GM12891 (cell line): ENCODE data around the gene ANKRD33B.

ENCODE experiments used
- POLR2A ChIP-seq: IDR thresholded peaks from 2 replicates; pipeline ENCODE4 v1.6.1; 2011; ENCODE audit warnings: low read depth, low read length, control low read depth
- POLR2AphosphoS5 ChIP-seq: IDR thresholded peaks from 2 replicates; pipeline ENCODE4 v1.6.1; 2011; ENCODE audit warnings: low read depth, low read length, control low read depth
- POU2F2 ChIP-seq: IDR thresholded peaks from 2 replicates; pipeline ENCODE4 v1.6.1; 2011; ENCODE audit warnings: low read depth, mild to moderate bottlenecking, control low read depth, low read length, moderate library complexity
- SPI1 ChIP-seq: IDR thresholded peaks from 2 replicates; pipeline ENCODE4 v1.6.1; 2011; ENCODE audit warnings: low read depth, low read length, control low read depth
- TAF1 ChIP-seq: IDR thresholded peaks from 2 replicates; pipeline ENCODE4 v1.6.1; 2011; ENCODE audit warnings: low read depth, low read length, control low read depth

DNA sequence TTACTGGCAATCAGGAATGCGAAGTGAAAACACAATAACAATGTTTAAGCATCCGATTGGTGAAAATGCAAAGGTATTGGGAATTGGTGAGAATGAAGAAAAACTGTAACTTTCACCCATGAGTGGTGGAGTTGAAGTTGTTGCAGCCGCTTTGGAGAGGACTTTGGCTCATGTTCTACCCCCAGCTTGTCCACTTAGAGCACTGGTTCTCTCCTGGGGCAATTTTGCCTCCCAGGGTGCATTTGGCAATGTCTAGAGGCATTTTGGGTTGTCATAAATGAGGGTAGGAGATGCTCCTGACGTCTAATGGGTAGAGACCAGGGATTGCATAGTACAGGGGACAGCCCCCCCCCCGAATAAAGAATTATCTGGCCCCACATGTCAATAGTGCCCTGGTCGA lies 46.2 kb downstream of the ANKRD33B start:
- TF ChIP-seq POLR2AphosphoS5 (no peak), POLR2A (no peak), SPI1 (no peak), TAF1 (no peak), POU2F2 (no peak)
